Loucy (cell line): ENCODE data around the gene PARD3B.

Experiments used
- EZH2phosphoT487 ChIP-seq: fragments of 200-600 bp; IDR thresholded peaks from 2 replicates; pipeline ENCODE4 v1.6.1; 2018; ENCODE audit warnings: antibody characterized with exemption, mild to moderate bottlenecking, moderate library complexity, borderline replicate concordance
- TF ChIP-seq, protein P1 (sequence below): fragments of 200-600 bp; sonication (generic); conservative IDR thresholded peaks from 2 replicates; pipeline ENCODE4 v1.5.1; 2014; ENCODE audit warnings: mild to moderate bottlenecking, antibody characterized with exemption, low read length

DNA sequence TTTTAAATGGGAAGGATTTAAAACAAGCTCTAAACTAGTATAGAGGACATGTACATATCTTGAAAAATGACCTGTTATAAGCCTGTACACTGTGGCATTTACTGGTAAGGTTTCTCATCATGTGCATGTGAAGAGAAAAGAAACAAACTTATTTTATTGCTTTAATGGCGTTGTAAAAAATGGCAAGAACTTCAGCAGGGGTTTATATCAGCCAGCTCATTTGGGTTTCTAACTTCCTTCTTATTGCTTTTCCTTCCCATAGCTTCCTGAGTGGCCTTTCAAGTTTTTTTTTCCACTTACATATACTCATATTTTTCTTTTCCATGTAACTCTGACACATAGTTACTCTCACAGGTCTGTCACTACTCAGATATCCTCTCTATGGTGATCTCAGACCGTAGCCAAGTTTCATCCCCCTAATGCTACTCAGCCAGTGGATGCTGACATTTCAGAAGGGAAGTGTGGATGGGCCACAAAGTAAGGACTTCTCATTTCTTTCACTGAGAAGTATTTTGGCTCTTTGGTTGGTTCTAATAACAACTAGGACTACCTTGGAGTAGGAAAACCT is 198.2 kb downstream of the PARD3B start:
- TF ChIP-seq, protein P1, sequence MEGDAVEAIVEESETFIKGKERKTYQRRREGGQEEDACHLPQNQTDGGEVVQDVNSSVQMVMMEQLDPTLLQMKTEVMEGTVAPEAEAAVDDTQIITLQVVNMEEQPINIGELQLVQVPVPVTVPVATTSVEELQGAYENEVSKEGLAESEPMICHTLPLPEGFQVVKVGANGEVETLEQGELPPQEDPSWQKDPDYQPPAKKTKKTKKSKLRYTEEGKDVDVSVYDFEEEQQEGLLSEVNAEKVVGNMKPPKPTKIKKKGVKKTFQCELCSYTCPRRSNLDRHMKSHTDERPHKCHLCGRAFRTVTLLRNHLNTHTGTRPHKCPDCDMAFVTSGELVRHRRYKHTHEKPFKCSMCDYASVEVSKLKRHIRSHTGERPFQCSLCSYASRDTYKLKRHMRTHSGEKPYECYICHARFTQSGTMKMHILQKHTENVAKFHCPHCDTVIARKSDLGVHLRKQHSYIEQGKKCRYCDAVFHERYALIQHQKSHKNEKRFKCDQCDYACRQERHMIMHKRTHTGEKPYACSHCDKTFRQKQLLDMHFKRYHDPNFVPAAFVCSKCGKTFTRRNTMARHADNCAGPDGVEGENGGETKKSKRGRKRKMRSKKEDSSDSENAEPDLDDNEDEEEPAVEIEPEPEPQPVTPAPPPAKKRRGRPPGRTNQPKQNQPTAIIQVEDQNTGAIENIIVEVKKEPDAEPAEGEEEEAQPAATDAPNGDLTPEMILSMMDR: no peak
- no peak for TF ChIP-seq EZH2phosphoT487
